ENCODE measurements around the gene SCGN.

The SCGN gene

GRCh38 chr6:25640446-25640845 lies 11.6 kb upstream of the SCGN start:
- DNase-seq (ENCODE audit: low spot score), result no peak

GRCh38 chr6:25640891-25641290 lies 11.1 kb upstream of the SCGN start:
- no peak for DNase-seq (ENCODE audit: low spot score)

DNA sequence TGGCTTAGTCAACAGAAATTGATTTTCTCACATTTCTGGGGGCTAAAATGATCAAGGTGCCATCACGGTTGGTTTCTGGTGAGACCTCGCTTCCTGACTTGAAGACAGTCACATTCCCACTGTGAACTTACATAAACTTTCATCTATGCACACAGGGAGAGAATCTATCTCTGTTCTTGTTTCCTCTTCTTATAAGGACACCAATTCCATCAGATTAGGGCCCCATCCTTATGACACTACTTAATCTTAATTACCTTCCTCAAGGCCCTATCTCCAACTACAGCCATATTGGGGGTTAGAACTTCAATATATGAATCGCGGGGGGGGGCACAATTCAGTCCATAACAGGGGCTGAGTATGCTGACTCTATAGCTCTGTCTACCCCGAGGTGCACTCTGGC lies 10.6 kb upstream of the SCGN start:
- DNase-seq (ENCODE audit: low spot score), result no peak

GRCh38 chr6:25641940-25642666 lies 9.9 kb upstream of the SCGN start:
- no peak for DNase-seq (ENCODE audit: low spot score)

GRCh38 chr6:25642667-25643328 lies 9.2 kb upstream of the SCGN start:
- DNase-seq (ENCODE audit: low spot score), result no peak

- no peak for DNase-seq (ENCODE audit: low spot score)
Observed at GRCh38 chr6:25645916-25646315, 6.1 kb upstream of the SCGN start.

- DNase-seq (ENCODE audit: low spot score), result no peak
Observed at GRCh38 chr6:25649611-25650010, 2.4 kb upstream of the SCGN start.

- no peak for DNase-seq (ENCODE audit: low spot score)
Observed at GRCh38 chr6:25655723-25656122, 3.7 kb downstream of the SCGN start.

DNA sequence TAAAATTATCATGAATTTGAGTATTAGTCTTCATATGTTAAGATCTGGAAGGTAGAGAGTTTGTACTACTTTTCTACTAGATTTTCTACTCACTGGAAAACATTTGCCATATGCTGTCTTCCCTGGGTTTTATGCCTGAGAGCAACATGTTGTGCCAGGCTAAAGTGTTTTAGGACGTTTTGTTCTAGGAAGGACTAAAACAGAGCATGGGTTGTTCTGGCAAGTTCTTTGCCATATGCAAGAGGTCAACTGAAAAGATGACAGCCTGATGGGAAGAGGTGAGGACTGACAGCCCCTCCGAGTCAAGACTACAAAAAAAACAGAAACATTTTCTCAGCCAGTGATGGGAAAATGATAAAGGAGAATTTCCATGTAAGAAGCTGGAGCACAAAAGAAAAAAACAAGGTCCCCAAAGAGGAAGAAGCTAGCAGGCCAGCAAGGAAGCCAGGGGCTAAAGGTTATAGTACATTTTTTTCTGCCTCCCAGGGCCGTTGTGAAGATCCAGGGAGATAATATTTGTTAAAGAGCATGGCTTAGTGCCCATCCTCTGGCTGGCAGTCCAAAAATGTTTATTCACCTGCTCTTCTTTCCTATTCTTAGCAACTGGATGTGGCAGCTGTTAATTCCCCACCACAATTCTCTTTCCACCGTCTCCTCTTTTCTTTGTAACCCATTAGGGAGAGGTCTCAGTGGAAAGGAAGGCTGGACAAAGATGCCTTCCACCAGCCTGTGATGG lies 7.8 kb downstream of the SCGN start:
- no peak for DNase-seq (ENCODE audit: low spot score)

GRCh38 chr6:25660512-25660911 lies 8.5 kb downstream of the SCGN start:
- no peak for DNase-seq (ENCODE audit: low spot score)

DNA sequence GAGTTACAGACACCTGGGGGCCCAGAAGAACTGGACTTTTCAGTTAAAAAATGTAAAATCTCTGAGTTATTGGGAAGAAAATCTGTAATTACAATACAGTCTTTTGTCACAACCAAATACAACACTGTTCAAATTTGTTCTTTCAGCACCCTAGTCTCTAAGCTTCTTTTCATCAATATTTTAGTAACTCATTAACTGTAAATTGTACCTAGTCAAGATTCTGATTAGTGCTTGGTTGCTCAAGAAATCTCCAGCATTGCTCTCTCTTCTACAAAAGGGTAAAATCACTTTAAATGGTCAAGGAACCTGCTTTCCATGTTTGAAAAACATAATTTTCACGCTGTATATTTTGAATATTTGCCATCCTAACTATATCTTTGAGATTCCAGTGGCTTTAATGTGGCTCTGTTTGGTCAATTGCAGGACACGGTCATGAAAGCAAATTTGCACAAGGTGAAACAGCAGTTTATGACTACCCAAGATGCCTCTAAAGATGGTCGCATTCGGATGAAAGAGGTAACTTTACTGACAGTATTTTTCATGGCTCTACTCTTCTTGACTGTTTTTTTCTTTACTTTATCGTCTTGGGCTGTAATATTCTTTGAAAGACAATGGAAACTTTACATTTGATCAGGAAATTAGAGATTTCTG lies 9.2 kb downstream of the SCGN start:
- DNase-seq (ENCODE audit: low spot score), result no peak

GRCh38 chr6:25665455-25665854 lies 13.4 kb downstream of the SCGN start:
- DNase-seq (ENCODE audit: low spot score), result no peak

DNA sequence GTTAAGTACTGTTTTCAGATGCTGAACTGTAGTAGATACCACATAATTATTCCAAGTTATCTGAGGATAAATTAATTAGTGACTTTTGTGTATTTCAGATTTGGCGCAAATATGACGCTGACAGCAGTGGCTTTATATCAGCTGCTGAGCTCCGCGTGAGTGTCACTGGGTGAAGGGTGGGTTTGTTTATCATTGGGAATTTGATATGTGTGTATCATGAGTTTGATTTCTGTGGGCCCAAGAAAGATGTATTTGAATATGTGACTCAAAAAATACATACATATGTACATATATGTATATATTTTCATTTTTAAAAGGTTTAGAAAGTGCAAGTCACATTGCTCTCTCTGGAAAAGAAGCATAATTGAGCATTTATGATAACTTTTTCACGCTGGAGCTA lies 17.4 kb downstream of the SCGN start:
- DNase-seq (ENCODE audit: low spot score), result no peak

GRCh38 chr6:25670208-25670607 lies 18.2 kb downstream of the SCGN start:
- peak; percentile 19 for DNase-seq (ENCODE audit: low spot score)

- DNase-seq (ENCODE audit: low spot score), result no peak
Observed at GRCh38 chr6:25670793-25671513, 18.9 kb downstream of the SCGN start.

- DNase-seq (ENCODE audit: low spot score), result no peak
Observed at GRCh38 chr6:25671652-25672051, 19.6 kb downstream of the SCGN start.

DNA sequence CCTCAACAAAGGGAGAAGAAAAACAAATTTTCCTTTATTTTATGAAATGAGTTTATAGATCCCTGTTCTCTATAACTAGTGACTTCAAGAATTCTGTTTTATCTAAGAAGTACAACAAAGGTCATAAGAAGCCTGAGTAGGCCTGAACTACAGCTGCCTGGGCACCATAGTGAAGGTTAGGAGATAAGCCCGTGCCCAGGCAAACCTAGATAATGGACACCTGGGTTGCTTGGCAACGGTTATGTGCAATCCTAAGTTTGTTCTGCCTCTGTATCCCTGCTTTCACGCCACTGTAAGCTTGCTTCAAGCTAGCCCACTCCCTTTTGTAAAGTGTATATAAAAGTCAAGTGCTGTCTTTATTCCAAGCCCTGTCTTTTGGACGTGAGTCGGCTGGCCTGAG lies 23.2 kb downstream of the SCGN start:
- DNase-seq (ENCODE audit: low spot score), result no peak

DNA sequence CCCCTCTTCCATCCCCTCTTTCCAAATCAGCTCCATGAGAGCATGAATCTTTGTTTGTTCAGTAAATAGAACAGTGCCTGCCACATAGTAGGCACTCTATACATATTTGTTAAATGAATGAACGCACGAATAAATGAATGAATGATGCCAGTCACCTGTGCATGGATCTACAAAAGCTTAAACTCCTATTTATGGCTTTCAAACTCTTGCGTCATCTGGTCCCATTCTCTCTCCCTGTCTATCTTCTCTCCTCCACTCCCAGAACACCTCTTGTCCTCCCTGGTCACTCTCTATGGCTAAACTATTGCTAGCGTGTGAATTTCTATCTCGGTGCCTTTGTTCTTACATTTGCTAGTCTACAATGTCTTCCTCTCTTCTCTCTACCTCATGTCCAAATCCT lies 24.8 kb downstream of the SCGN start:
- no peak for DNase-seq (ENCODE audit: low spot score)

- no peak for DNase-seq (ENCODE audit: low spot score)
Observed at GRCh38 chr6:25681848-25682247, 29.8 kb downstream of the SCGN start.

DNA sequence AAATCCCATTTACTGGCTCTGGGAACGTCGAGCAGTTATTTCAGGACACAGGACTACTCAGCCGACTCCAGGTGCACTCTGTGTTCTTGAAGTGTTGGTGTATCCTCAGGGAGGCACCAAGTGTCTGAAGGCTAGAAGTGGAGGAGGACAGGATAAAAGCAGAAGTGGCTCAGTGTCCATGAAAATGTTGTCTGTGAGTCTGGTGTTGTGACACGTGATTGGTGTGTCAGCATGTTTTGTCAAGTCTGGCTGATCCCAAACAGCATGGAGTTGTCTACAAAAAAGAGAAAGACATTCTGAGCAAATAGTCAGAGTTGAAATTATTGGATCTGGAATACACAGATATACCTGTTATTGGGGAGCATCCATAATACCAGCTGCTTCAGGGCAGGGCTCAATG lies 30.3 kb downstream of the SCGN start:
- DNase-seq (ENCODE audit: low spot score), result no peak

GRCh38 chr6:25684565-25684964 lies 32.5 kb downstream of the SCGN start:
- DNase-seq (ENCODE audit: low spot score), result no peak

DNA sequence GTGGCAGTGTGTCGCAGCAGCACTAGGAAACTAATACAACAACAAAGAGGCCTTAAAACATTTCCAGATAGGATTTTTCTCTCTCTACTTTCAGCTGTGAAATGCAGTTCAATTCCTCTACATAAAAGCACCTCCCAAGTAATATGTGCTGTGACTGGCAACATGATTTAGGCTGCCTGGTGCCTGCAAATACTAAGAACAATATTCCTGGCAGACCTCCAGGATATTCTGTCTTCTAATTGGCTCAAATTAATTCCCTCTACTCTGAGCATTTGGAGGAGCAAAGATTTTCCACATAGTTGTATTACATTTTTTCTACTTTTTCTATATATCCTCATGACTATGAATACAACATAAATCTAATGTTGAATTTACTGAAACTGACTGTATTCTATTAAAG lies 33.2 kb downstream of the SCGN start:
- no peak for DNase-seq (ENCODE audit: low spot score)

Measured in HuH-7 (cell line).